ENCODE measurements around the gene KCNJ4.
A peak's percentile ranks its signal among the peaks of the same experiment; 100 is the strongest.
"Not testable (repeated sequence)": the region's sequence is repeated elsewhere in the genome, so short reads cannot be mapped to it uniquely, and the experiment has no call there.

KCNJ4 gene

DNA sequence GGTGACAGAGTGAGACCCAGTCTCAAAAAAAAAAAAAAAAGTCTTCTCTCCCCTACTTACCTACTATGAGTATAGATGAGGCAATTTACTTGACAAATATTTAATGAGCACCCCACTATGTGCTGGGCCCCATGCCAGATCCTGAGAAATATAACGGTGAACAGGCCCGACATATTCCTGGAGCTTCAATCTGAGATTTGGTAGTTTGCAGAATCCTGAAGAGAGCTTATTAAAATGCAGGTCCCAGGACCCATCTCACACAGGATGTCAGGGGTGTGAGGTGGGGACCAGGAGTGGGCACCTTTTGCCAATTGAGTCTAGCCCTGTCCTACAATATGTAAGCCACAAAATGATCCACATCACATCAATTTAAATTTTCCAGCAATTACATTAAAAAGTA, 44.0 kb downstream of the KCNJ4 start:
- DNase-seq = no peak

DNA sequence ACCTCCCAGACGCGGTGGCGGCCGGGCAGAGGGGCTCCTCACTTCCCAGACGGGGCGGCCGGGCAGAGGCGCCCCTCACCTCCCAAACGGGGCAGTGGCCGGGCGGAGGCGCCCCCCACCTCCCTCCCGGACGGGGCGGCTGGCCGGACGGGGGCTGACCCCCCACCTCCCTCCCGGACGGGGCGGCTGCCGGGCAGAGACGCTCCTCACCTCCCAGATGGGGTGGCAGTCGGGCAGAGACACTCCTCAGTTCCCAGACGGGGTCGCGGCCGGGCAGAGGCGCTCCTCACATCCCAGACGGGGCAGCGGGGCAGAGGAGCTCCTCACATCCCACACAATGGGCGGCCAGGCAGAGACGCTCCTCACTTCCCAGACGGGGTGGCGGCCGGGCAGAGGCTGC, 45.1 kb downstream of the KCNJ4 start:
- DNase-seq = not testable (repeated sequence)

DNA sequence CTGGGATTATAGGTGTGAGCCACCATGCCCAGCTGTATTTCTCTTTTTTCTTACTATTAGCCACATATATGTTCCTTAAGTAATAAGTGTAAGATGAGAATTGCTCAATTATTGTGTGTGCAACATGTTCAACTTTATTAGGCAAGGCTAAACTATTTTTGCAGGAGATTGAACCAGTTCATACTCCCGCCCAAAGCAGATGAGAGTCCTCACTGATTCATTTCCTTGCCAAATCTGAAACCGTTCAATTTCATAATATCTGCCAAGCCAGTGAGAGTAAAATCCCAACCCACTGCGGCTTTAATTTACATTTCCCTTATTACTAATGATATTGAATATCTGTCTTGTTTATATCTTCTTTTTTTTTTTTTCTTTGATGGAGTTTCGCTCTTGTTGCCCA, 48.4 kb downstream of the KCNJ4 start:
- DNase-seq = peak; percentile 79 to 98

DNA sequence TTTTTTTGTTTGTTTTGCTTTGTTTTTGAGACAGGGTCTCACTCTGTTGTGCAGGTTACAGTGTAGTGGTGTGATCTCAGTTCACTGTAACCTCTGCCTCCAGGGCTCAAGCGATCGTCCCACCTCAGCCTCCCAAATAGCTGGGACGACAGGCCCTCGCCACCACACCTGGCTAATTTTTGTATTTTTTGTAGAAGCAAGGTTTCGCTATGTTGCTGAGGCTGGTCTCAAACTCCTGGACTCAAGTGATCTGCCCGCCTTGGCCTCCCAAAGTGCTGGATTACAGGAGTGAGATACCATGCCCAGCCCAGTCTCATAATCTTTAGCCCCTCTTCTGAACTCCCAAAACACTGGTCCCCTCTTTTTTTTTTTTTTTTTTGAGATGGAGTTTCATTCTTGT, 50.6 kb downstream of the KCNJ4 start:
- no peak for DNase-seq

DNA sequence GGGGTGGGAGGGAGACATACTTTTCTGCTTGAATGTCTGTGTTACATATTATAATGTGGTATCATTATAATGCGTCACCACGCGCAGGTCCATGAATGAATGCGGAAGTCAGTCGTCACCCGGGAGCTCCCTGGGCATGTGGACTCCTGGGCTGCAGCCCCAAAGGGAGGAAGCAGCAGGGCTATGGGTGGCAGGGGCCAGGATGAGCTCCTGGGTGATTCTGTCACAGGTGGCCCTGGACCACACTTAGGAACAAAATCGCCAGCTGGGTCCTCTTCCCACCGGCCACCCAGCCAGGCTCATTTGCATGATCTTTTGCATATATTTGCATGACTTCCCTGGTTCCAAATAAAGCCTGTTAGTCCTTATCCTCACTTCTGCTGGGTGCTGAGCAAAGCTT, 51.2 kb downstream of the KCNJ4 start:
- DNase-seq = peak in 1 of 2 donors; percentile 8

DNA sequence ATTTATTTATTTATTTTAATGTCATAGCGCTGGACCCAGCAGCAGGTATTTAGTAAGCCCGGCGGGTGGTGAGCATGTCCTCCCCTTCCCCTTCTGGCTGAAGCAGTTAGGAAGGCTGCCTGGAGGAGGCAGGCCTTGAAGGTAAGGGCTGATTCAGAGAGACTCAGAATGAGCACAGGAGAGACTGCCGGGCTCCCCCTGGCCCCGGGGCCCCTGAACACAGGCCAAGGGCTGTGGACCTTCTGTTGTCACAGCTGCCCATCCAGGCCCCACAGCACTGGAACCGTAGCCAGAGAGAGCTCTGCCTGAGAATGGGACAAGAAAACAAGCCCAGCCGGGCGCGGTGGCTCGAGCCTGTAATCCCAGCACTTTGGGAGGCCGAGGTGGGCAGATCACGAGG, 52.8 kb downstream of the KCNJ4 start:
- DNase-seq = no peak

DNA sequence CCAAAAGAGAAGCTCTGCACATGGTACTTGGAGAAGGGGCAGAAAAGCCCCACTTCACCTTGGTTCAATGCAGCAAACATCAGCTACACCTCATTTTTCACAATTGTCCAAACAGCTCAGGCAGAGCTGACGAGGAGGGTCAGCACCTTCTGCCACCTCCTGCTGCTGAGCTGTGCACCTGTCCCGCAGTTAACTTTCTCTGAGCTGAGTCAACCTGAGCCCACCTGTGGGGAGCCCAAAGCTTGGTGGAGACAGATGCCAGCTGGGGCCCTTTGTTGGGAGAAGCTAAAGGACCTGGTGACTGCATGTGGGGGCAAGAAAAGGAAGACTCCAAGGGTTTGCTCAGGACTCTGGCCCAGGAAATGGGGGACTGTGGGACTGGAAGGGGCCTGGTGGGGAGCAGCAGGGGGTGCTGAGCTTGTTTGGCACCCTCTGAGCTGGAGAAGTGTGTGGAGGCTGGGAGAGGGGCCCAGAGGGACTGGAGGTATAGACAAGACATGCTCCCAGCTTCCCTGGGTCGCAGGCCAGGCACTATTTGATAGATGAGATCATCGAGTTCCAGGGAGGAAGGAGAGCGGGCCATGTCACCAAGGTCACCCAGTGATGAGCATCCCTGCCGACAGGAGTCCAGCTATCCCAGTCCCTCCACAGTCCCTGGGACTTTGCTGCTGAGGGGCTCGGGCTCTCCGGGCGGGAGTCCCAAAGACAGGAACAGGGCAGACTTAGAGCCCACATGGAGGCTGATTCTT, 53.5 kb downstream of the KCNJ4 start:
- DNase-seq = no peak

DNA sequence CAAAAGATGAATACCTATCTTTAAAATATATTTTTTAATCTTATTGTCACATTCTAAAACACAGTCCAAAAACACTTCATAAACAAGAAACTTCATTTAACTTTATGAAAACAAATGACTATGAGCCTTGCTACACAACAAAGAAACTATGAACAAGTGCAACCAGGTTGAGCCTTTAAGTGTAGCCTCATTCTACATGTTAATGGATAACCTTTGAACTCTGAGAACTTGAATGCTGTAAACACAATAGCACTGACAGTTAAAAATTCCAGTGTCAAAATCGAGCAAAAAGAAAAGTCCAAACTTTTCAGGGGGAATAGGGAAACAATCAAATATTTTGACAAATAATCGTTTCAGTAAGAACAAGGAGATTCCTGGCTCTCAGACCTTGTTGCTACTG, 54.7 kb downstream of the KCNJ4 start:
- not testable (repeated sequence) for DNase-seq

DNA sequence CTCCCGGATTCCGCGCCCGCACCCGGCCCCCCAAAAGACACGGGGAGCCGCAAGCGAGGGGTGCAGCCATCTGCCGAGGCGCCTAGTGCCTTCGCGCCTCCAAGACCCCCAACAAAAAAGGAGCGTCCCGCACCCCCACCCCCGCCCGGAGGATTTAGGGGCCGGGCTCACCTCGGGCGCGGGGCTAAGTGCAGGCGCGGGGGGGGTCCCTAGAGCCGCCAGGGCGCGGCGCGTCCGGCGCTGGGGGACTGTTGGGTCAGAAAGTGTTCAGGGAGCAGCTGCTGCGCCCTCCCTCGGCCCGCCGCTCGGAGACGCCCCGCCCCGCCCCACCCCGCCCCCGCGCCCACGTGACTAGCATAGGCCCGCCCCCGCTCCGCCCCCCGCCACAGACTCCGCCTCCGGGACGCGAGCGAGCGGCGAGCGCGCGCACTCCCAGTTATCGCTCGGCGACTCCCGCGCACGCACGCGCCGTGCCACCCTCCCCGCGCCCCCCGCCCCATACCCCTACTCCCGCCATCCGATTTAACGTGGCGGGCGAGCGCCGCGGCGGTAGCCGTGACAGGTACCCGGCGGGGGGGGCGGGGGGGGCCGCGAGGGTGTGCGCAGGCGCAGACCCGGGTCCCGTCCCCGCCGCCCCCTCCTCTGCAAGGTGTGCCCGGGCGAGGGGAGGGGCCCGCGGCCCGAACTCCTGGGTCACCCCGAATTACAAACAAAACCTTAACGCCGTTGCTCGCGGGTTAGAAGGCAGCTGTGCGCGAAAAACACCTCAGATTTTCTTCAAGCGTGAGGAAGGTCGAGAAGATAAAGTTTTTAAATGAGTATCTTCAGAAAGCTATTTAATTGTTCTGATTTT, 56.2 kb downstream of the KCNJ4 start:
- DNase-seq = peak; percentile 78 to 88

DNA sequence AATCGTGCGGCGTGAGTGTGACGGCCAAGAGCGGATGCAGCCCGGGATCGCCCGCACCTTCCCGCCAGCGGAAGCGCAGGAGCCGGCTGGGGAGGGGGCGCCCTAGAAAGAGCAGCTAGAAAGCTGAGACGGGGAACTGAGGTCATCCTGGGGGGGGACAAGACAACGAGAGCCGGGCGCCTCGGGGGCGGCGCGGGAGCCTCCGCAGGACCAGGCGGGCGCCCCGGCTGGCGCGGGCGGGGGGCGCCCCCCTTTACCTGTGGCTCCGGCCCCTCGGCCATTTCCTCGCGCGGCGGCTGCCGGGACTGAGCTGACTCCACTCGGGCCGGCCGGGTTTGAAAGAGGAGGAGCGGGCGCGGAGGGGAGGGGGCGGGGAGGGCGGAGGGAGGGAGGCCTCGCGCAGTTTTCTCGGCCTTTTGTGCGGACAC, 56.8 kb downstream of the KCNJ4 start:
- DNase-seq = peak; percentile 10 to 22

DNA sequence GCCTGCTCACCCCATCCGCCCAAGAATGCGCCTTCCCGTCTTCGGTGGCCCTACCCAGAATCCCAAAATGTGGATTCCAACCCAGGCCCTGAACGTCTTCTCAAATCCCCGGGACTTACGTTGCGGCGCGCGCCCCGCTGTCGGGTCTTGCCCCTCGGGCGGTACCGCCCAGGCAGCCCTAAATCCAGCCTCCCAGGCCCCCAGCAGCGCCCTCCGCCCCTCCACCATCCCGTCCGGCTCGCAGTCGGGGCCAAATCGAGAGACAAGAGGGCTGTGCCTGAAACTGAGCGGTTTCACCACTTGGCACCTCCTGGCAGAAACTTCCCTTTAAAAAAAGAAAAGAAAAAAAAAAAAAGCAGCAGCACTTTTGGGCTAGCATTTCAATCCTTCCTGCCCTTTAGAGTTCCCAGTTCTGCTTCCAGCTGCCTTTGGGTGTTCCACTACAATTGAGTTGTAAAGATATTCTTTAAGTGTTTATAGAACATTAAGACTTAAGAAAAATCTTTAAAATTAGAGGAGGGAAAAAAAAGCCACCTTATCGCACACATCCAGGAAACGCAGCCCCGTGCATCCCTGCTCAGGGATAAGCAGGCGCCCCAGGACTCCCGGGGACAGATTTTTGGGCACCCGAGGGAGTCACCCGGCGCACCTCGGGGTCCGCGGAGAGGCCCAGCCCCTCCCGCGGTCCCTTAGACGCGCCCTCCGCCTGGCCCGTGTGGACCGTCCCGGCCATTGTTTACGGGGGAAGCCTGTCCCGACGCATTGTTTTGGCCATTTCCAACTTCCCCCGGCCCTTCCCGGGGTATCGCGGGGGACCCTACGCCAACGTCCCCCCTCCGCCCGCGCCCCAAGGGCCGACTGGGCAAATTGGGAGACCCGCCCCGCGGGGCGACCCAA, 57.6 kb downstream of the KCNJ4 start:
- DNase-seq = peak; percentile 41 to 51

DNA sequence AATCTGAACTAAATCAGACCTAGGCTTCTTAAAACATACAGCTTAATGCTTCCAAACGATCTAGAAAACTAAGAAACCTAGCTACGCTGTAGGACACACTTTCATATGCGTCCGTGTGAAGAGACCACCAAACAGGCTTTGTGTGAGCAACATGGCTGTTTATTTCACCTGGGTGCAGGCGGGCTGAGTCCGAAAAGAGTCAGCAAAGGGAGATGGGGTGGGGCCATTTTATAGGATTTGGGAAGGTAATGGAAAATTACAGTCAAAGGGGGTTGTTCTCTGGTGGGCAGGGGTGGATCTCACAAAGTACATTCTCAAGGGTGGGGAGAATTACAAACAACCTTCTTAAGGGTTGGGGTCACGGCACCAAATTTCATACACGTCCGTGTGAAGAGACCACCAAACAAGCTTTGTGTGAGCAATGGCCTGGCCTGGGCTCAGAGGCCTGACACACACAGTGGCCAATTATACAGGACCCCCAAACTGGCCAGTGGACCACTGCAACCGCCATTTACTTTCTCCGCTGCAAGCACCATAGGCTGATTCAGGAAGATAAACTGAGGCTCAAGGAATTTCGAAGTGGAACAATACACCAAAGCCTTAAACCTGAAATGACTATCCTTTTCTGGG, 58.4 kb downstream of the KCNJ4 start:
- not testable (repeated sequence) for DNase-seq

DNA sequence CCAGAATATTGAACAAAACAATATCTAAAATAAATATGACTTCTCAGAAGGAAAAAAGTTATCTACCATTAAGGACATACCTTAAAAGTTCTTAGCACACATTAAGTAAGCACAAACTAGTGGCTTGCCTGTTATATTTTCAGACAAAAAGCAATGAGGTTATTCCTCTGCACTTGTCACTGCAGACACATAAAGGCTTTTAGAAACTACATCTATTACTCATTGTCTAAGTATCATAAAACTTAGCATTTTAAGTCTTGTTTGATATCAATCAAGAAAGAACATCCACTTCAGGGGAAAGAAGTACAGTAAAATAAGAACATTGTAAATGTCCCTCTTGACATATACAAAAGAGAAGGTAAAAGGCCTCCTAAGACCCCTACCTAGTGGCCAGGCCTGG, 59.1 kb downstream of the KCNJ4 start:
- peak in 1 of 2 donors; percentile 15 for DNase-seq

DNA sequence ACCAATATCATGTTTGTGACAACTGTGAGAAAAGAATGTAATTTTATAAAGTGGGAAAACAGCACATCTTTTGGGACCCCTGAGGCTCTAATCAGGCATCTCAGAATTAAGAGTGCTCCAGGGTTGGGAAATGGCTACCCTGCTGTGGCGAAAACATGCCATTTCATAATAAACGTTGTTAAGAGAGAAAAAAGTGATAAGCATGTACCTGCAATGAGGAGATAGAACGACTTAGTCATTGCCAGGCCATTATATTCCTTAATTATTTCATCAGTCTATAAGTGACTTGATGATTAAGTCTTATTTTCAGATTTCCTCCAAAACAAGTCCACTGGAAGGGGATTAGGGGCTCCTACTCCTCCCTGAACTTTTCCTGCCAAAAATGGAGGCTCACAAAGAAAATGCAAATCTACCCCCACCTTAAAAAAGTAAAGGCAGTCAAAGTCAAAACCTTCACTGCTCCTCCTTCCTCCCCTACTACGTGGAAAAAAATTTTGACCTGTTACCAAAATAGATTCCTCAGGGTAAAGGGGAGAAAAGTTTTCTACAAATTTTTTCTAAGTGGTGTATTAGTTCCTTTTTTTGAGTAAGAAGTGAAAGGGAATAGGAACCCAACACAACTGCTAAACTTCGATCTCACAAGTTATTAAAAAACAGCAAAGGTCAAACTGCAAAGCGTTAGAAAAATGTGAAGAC, 59.9 kb downstream of the KCNJ4 start:
- peak in 1 of 2 donors; percentile 19 for DNase-seq

DNA sequence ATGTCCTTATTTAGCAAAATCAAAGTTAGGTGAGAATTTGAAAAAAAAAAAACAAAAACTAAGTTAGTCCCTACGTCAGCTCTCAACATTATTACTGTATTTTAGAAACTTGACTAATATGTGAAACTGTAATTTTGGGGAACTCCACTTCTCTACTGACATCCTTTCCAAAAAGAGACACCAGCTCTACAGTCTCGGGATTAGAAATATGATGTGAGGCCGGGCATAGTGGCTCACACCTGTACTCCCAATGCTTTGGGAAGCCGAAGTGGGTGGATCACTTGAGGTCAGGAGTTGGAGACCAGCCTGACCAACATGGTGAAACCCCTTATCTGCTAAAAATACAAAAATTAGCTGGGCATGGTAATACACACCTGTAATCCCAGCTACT, 65.6 kb downstream of the KCNJ4 start:
- not testable (repeated sequence) for DNase-seq

DNA sequence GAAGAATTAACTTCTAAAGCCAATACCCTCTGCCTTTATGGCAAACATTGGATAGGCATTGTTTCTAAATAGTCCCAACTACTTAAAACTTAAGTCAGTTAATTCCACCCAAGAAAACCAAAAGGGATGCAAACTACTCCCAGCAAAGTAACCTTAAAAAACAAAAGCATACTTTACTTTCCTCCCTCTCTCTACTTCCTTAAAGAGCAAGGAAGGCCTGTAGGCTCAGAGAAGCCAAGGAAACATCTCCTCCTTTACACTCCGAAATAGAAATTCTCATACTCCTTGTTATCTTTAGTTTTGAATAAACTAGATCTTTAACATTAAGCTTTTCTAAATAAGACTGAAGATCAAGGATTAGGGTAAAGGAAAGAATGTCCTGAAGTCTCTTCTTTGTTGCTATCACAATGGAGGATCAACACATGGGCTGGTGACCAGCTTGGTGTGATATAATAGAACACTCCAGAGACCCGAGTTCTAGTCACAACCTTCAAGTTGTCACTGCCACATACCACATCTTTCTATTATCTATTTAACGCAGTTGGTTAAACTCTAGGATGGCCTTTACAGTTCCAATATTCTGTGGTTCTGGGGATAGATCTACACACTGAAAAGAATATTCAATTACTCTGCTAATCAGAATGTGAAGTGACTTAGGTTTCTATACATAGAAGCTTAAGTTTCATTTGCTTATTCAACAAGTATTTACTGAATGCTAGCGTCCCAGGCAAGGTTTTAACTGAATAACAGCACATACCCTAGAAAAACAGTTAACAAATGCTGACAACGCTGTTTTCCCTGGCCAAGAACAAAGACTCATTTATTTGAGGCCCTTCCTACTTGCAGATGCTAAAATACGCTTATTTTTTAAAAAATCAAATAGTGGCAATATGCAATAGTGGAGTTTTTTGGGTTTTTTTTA, 66.2 kb downstream of the KCNJ4 start:
- not testable (repeated sequence) for DNase-seq

DNA sequence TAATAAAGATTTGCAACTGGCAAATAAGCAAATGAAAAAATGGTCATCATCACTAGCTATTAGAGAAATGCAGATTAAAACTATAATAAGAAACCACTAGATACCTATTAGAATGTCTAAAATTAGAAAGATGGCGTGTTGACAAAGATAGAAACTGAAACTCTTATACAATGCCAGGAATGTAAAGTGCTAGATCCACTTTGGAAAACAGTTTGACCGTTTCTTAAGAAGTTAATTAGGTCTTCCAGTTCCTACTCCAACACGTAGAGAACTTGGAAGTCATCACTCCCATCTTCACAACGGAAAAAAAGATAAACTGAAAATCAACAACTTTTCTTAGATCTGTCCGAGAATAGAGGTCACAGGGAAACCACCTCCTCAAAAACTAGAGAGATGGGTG, 68.1 kb downstream of the KCNJ4 start:
- not testable (repeated sequence) for DNase-seq

DNA sequence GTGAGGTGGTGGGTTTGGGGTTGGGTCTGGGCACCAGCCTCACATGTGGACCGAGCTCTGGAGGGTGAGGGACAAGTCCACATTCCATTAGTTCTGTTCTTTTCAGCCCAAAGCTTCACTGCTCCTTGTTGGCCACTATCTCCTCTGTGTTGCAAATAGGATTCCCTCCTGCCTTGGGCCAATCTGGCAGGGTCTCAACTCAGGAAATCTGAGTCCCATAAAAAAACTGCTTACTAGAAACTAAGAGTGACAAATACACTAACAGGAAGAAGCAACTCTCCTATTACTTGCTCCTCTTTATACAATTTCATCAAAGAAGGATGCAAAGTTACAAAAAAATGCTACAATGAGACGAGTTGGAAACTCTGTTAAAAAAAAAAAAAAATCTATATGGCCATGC, 71.6 kb downstream of the KCNJ4 start:
- DNase-seq = no peak

DNA sequence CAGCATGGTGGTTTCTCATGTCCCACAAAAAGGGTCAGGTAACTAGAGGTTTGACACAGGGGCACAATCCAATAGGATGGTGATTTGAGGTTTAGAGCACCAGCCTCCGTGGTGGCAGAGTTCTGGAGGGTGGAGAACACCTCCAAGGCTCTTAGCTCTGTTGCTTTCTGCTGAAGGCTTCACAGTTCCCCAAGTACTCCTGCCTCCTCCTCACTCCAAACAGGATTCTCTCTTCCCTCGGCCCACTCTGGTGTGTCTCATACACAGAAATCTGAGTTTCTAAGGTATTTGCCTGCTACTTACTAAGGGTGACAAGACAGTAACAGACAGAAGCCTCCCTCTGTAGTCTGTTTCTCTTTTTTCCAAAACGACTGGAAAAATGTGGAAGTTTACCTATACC, 73.6 kb downstream of the KCNJ4 start:
- not testable (repeated sequence) for DNase-seq

Data from inflammatory macrophage (primary cell).